ENCODE results near the gene IGF2.

IGF2 gene

GRCh38 chr11:2153581-2154194, 14.5 kb upstream of the IGF2 start:
- Histone ChIP-seq H3K4me3 (ENCODE audit: insufficient read length, low read depth) (no peak overlapping the region), H3K9me3 (ENCODE audit: insufficient read depth, low read length) (no peaks in the 10 kb centered on the region), H3K27me3 (ENCODE audit: insufficient read depth, insufficient read length) (peaks cover 27% of the 10 kb centered on the region), H3K36me3 (ENCODE audit: insufficient read depth, insufficient read length, low read length) (no peaks in the 10 kb centered on the region), H3K9ac (ENCODE audit: insufficient read length, low read depth) (no peak overlapping the region), H3K4me1 (ENCODE audit: insufficient read depth, insufficient read length) (peaks cover 17% of the 10 kb centered on the region)
- DNase-seq (ENCODE audit: low read depth, low spot score), result no peak
- no peak for TF ChIP-seq ZNF274 (IDR thresholded peaks at IDR 0.05; ENCODE audit: low read depth, low read length)
- TF ChIP-seq YY1 (IDR thresholded peaks at IDR 0.05; ENCODE audit: insufficient read depth, insufficient read length), result no peak
- TF ChIP-seq SUZ12 (IDR thresholded peaks at IDR 0.05; ENCODE audit: extremely low read depth, insufficient read depth, insufficient read length), result no peak

GRCh38 chr11:2151500-2152257, 12.5 kb upstream of the IGF2 start:
- H3K36me3 ChIP-seq (ENCODE audit: insufficient read depth, insufficient read length, low read length), result no peaks in the 10 kb centered on the region
- DNase-seq (ENCODE audit: low read depth, low spot score), result peak; percentile 81
- no peaks in the 10 kb centered on the region for H3K9me3 ChIP-seq (ENCODE audit: insufficient read depth, low read length)
- no peak overlapping the region for H3K4me3 ChIP-seq (ENCODE audit: insufficient read length, low read depth)
- H3K27me3 ChIP-seq (ENCODE audit: insufficient read depth, insufficient read length), result peaks cover 47% of the 10 kb centered on the region
- TF ChIP-seq ZNF274 (IDR thresholded peaks at IDR 0.05; ENCODE audit: low read depth, low read length) (no peak), YY1 (IDR thresholded peaks at IDR 0.05; ENCODE audit: insufficient read depth, insufficient read length) (no peak), SUZ12 (IDR thresholded peaks at IDR 0.05; ENCODE audit: extremely low read depth, insufficient read depth, insufficient read length) (no peak)
- peaks cover 27% of the 10 kb centered on the region for H3K4me1 ChIP-seq (ENCODE audit: insufficient read depth, insufficient read length)
- peak overlapping the region; percentile 66 for H3K9ac ChIP-seq (ENCODE audit: insufficient read length, low read depth)

- Histone ChIP-seq H3K36me3 (ENCODE audit: insufficient read depth, insufficient read length, low read length) (no peaks in the 10 kb centered on the region), H3K9ac (ENCODE audit: insufficient read length, low read depth) (peak overlapping the region; percentile 16), H3K9me3 (ENCODE audit: insufficient read depth, low read length) (no peaks in the 10 kb centered on the region), H3K27me3 (ENCODE audit: insufficient read depth, insufficient read length) (peaks cover 55% of the 10 kb centered on the region), H3K4me1 (ENCODE audit: insufficient read depth, insufficient read length) (peaks cover 31% of the 10 kb centered on the region), H3K4me3 (ENCODE audit: insufficient read length, low read depth) (no peak overlapping the region)
- TF ChIP-seq YY1 (IDR thresholded peaks at IDR 0.05; ENCODE audit: insufficient read depth, insufficient read length) (no peak), ZNF274 (IDR thresholded peaks at IDR 0.05; ENCODE audit: low read depth, low read length) (no peak)
- DNase-seq (ENCODE audit: low read depth, low spot score), result peak; percentile 70
Measured at GRCh38 chr11:2149864-2150847, 11.0 kb upstream of the IGF2 start.

DNA sequence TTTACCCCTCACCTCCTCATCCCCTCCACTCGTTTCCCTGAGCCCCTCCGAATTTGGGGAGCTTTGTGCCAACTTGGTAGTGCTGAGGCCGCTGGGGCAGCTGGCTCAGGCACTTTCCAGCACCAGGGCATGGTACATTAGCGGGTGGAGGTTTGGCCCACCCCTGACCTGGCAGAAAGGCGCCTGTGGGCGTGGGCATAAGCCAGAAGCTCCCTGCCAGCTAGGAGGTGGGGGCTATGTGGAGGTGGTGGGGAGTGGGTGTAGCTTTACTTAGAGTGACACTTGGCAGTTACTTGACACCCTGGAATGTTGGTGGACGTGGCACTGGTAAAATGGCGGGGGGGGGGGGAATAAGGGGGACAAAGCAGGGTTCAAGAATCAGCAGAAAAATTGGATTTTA, 10.3 kb upstream of the IGF2 start:
- no peaks in the 10 kb centered on the region for H3K36me3 ChIP-seq (ENCODE audit: insufficient read depth, insufficient read length, low read length)
- peaks cover 56% of the 10 kb centered on the region for H3K27me3 ChIP-seq (ENCODE audit: insufficient read depth, insufficient read length)
- no peak for TF ChIP-seq YY1 (IDR thresholded peaks at IDR 0.05; ENCODE audit: insufficient read depth, insufficient read length)
- TF ChIP-seq SUZ12 (IDR thresholded peaks at IDR 0.05; ENCODE audit: extremely low read depth, insufficient read depth, insufficient read length), result no peak
- no peak for TF ChIP-seq ZNF274 (IDR thresholded peaks at IDR 0.05; ENCODE audit: low read depth, low read length)

DNA sequence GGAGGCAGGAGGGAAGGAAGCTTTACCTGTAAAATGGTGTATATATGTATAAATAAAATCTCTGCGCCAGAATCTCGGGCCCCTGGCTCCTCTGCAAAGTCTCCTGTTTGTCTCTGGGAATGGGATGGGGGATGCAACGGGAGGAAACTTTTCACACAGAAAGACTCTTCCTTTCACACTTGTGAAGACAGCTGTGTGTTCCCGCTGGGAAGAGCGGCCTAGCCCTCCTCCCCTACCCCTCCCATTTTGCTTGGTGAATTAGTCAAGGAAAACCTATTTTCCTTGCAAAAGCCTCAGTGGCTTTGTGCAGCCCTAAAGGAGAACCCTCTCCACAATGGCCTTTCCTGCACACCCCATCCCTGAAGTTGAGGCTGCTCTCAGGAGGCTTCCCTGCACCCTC, 9.4 kb upstream of the IGF2 start:
- Histone ChIP-seq H3K9me3 (ENCODE audit: insufficient read depth, low read length) (no peaks in the 10 kb centered on the region), H3K27me3 (ENCODE audit: insufficient read depth, insufficient read length) (peaks cover 60% of the 10 kb centered on the region), H3K4me3 (ENCODE audit: insufficient read length, low read depth) (no peak overlapping the region), H3K4me1 (ENCODE audit: insufficient read depth, insufficient read length) (peaks cover 30% of the 10 kb centered on the region), H3K9ac (ENCODE audit: insufficient read length, low read depth) (no peak overlapping the region), H3K36me3 (ENCODE audit: insufficient read depth, insufficient read length, low read length) (no peaks in the 10 kb centered on the region)
- TF ChIP-seq ZNF274 (IDR thresholded peaks at IDR 0.05; ENCODE audit: low read depth, low read length) (no peak), YY1 (IDR thresholded peaks at IDR 0.05; ENCODE audit: insufficient read depth, insufficient read length) (no peak), SUZ12 (IDR thresholded peaks at IDR 0.05; ENCODE audit: extremely low read depth, insufficient read depth, insufficient read length) (no peak)
- no peak for DNase-seq (ENCODE audit: low read depth, low spot score)

More for the DNA sequence above, 10.3 kb upstream of the IGF2 start:
- no peak for DNase-seq (ENCODE audit: low read depth, low spot score)
- Histone ChIP-seq H3K9me3 (ENCODE audit: insufficient read depth, low read length) (no peaks in the 10 kb centered on the region), H3K4me1 (ENCODE audit: insufficient read depth, insufficient read length) (peaks cover 30% of the 10 kb centered on the region), H3K9ac (ENCODE audit: insufficient read length, low read depth) (peak overlapping the region; percentile 12), H3K4me3 (ENCODE audit: insufficient read length, low read depth) (no peak overlapping the region)

DNA sequence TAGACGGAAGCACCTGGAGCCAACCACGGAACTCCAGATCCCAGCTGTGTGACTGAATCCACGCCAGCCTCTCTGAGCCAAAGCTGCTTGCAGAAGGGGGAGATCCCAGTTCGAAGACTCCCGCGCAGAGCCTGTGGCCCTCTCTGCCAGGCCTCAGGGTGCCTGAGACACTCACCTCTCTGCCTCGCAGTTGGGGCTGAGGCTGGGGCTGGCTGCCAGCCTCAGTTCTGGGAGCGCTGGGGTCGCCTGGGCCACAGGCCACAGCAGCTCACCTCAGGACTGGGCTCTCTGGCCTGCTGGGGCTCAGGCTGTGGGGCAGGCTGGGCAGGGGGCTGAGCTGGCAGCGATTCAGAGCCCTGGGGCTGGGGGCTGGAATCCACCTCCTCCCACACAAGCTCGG, 8.2 kb upstream of the IGF2 start:
- Histone ChIP-seq H3K27me3 (ENCODE audit: insufficient read depth, insufficient read length) (peaks cover 72% of the 10 kb centered on the region), H3K36me3 (ENCODE audit: insufficient read depth, insufficient read length, low read length) (no peaks in the 10 kb centered on the region), H3K4me3 (ENCODE audit: insufficient read length, low read depth) (no peak overlapping the region), H3K4me1 (ENCODE audit: insufficient read depth, insufficient read length) (peaks cover 32% of the 10 kb centered on the region), H3K9ac (ENCODE audit: insufficient read length, low read depth) (peak overlapping the region; percentile 12), H3K9me3 (ENCODE audit: insufficient read depth, low read length) (no peaks in the 10 kb centered on the region)
- no peak for DNase-seq (ENCODE audit: low read depth, low spot score)
- no peak for TF ChIP-seq SUZ12 (IDR thresholded peaks at IDR 0.05; ENCODE audit: extremely low read depth, insufficient read depth, insufficient read length)
- no peak for TF ChIP-seq YY1 (IDR thresholded peaks at IDR 0.05; ENCODE audit: insufficient read depth, insufficient read length)
- TF ChIP-seq ZNF274 (IDR thresholded peaks at IDR 0.05; ENCODE audit: low read depth, low read length), result no peak
